H1 (cell line): ENCODE measurements around the gene CAPN15. TPM values are rescaled to one million over a fixed set of nuclear protein-coding genes. Genes with fewer than 3 reads are reported as not detected.

Source experiments
- CHD7 ChIP-seq: fragments of 300-600 bp; sonication (generic); IDR thresholded peaks from 2 replicates; pipeline ENCODE4 v1.7.1; 2012; ENCODE audit warnings: low read length, moderate library complexity, mild to moderate bottlenecking, inconsistent platforms; ENCODE audit not compliant: insufficient replicate concordance
- polyA plus RNA-seq, 7 experiments: library from polyadenylated mRNA; depleted of rRNA in 3 of 7; stranded (reverse) in 5 of 7; unstranded in 2 of 7; fragments of >200 nt in 5 of 7; fragments of 200-250 nt in 2 of 7; gene quantifications; 1 replicate in 5 of 7; 2 replicates in 1 of 7; 4 replicates in 1 of 7; pipeline versions ENCODE4 v1.2.1 to v1.2.3, GENCODE V29; 2011 to 2013; ENCODE audit warnings: missing spikeins in 2 of 7, mixed read lengths in 2 of 7
- total RNA-seq: library from RNA; stranded (reverse); fragmentation: NEBNext Ultra II Directional; extraction: Animal tissue kit (Norgen Biotek cat#: 25700); gene quantifications from 2 replicates; pipeline ENCODE4 v1.2.1, GENCODE V29; 2021

The CAPN15 gene
- total and polyA plus RNA-seq, 2 of the 8 experiments (the other 6 are each of a cell fraction or from before 2014, with no cell fraction given), result 38.9 to 76.9 TPM

- no peak for TF ChIP-seq CHD7
These were observed 27.6 kb upstream of the CAPN15 start (continued) for GRCh38 chr16:499924-500323.
